Adrenal gland (tissue), 12 donors: Measurements from ENCODE around the gene NCAM2. TPM values are rescaled to one million over a fixed set of nuclear protein-coding genes. Genes with fewer than 3 reads are reported as not detected.

Experiments
- DNase-seq, 7 donors: peaks; one replicate each; pipeline ENCODE4 v3.0.0-alpha.2; 2019 to 2020
- H3K27ac ChIP-seq, 5 donors: fragments of 200-600 bp; sonication (generic) in 4 of 5; 1 replicate in 3 of 5; 2 replicates in 2 of 5; pipeline versions ENCODE4 v1.5.1 to v1.8.0; 2016 to 2020; ENCODE audit warnings: mild to moderate bottlenecking in 1 of 5
- H3K27me3 ChIP-seq: fragments of 200-600 bp; 2 replicates; pipeline ENCODE4 v1.8.0; 2021
- H3K36me3 ChIP-seq, 2 donors: fragments of 200-600 bp; replicated peaks in 1 of 2; 1 replicate in 1 of 2; 2 replicates in 1 of 2; pipeline versions ENCODE4 v1.5.1 to v1.8.0; 2018 to 2022
- H3K4me1 ChIP-seq, 2 donors: fragments of 200-600 bp; replicated peaks in 1 of 2; 1 replicate in 1 of 2; 2 replicates in 1 of 2; pipeline versions ENCODE4 v1.5.1 to v1.8.0; 2018 to 2021
- H3K4me3 ChIP-seq, 4 donors: fragments of 200-600 bp; sonication (generic) in 3 of 4; one replicate each; pipeline ENCODE4 v1.5.1; 2016 to 2018
- H3K9me3 ChIP-seq, 3 donors: fragments of 200-600 bp; sonication (generic) in 1 of 3; replicated peaks in 1 of 3; 1 replicate in 2 of 3; 2 replicates in 1 of 3; pipeline versions ENCODE4 v1.5.1 to v1.8.0; 2016 to 2021
- POLR2A ChIP-seq, 2 donors: fragments of 450-650 bp; IDR thresholded peaks; one replicate each; pipeline ENCODE4 v1.6.1; 2017; ENCODE audit warnings: antibody characterized with exemption in 2 of 2, mild to moderate bottlenecking in 2 of 2, moderate library complexity in 1 of 2
- WGBS, 4 donors: extraction: QIAGEN DNeasy Blood & Tissue Kit in 2 of 4; methylation state at CpG; one replicate each; pipeline versions ENCODE4 v1.1.5 to v1.1.7; 2013 to 2017; 5-methylcytosine and 5-hydroxymethylcytosine counted together
- intact Hi-C, 2 donors: fragments of 100-400 bp; cut with DNase I; formaldehyde crosslinking; loops; one replicate each; pipeline versions ENCODE4 v1.14.1 to v1.15.0; 2022 to 2023
- polyA plus RNA-seq, 3 donors: library from polyadenylated mRNA; stranded (reverse); fragments of 200-250 nt in 2 of 3; fragments of 350-450 nt in 1 of 3; fragmentation: Illumina TruSeq in 1 of 3; extraction: RNeasy Lipid Tissue Mini Kit (QIAGEN cat#74804) in 1 of 3; gene quantifications; one replicate each; pipeline ENCODE4 v1.2.3, GENCODE V29; 2013 to 2014
- total RNA-seq, 9 donors: library from RNA; depleted of rRNA in 4 of 9; stranded (reverse); fragments of >200 nt in 4 of 9; fragments of 120-200 nt in 1 of 9; fragmentation: NEBNext Ultra II Directional in 1 of 9; extraction: Animal tissue kit (Norgen Biotek cat#: 25700) in 1 of 9; gene quantifications; one replicate each; pipeline versions ENCODE4 v1.1.0 to v1.2.4, GENCODE V29; 2013 to 2023
- TF ChIP-seq, protein P1 (sequence below), 6 experiments: fragments of 450-650 bp in 4 of 6; fragments of 200-600 bp in 2 of 6; sonication (generic) in 1 of 6; IDR thresholded peaks; 1 replicate in 5 of 6; 2 replicates in 1 of 6; pipeline versions ENCODE4 v1.5.1 to v1.8.0; 2016 to 2021; ENCODE audit warnings: antibody characterized with exemption in 6 of 6, mild to moderate bottlenecking in 2 of 6, moderate library complexity in 1 of 6
- donor health status: healthy with polysubstance abuse.
- donor health status: Bipolar disorder and iron deficiency.
- donor health status: DM: yes; HTN: yes; CAD: no.
- donor health status: DM: no; HTN: no; CAD: no.
- donor health status: DM: no; HTN: no; CAD: no.
- donor health status: DM: yes; HTN: yes; CAD: no.

The NCAM2 gene
- total and polyA plus RNA-seq, 12 donors: 2.2 to 59.4 (median 18.9) TPM

DNA sequence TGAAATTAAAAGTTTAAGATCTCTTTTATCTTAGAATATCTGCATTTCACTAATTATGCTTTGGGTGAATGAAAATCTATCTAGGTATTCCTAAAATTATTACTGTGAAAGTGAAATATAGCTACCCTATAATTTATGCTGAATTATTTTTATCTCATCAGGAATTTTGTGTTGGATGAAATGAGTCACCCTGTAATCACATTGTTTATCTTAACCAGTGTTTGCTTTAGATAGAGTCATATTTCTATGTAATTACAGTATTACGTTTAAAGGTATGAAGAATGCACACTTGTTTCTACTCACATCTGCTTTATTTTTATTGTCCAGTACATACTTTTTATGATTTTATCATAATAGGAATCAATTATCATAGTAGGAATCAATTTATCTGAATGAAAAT, 249.2 kb downstream of the NCAM2 start:
- no peak for DNase-seq
- H3K27ac ChIP-seq: no peak overlapping the region
- H3K9me3 ChIP-seq: no peaks in the 10 kb centered on the region
- intact Hi-C loops: no loop called here
- H3K36me3 ChIP-seq: no peaks in the 10 kb centered on the region
- no peaks in the 10 kb centered on the region for H3K27me3 ChIP-seq
- 21 to 26% (median 24%) methylated on average over 1 of the region's 1 CpG for WGBS, 4 donors
- H3K4me1 ChIP-seq: no peaks in the 10 kb centered on the region
- no peak overlapping the region for H3K4me3 ChIP-seq
- TF ChIP-seq, protein P1, sequence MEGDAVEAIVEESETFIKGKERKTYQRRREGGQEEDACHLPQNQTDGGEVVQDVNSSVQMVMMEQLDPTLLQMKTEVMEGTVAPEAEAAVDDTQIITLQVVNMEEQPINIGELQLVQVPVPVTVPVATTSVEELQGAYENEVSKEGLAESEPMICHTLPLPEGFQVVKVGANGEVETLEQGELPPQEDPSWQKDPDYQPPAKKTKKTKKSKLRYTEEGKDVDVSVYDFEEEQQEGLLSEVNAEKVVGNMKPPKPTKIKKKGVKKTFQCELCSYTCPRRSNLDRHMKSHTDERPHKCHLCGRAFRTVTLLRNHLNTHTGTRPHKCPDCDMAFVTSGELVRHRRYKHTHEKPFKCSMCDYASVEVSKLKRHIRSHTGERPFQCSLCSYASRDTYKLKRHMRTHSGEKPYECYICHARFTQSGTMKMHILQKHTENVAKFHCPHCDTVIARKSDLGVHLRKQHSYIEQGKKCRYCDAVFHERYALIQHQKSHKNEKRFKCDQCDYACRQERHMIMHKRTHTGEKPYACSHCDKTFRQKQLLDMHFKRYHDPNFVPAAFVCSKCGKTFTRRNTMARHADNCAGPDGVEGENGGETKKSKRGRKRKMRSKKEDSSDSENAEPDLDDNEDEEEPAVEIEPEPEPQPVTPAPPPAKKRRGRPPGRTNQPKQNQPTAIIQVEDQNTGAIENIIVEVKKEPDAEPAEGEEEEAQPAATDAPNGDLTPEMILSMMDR (IDR thresholded peaks at IDR 0.05): no peak
- no peak for TF ChIP-seq POLR2A (IDR thresholded peaks at IDR 0.05)

DNA sequence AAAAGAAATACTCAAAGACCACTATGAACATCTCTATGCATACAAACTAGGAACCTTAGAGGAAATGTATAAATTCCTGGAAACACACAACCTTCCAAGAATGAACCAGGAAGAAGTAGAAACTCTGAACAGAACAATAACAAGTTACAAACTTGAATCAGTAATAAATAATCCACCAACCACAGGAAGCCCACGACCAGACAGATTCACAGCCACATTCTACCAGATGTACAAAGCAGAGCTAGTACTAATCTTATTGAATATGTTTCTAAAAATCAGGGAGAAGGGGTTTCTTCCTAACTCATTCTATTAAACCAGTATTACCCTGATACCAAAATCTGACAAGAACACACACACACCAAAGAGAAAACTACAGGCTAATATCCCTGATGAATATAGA, 263.8 kb downstream of the NCAM2 start:
- no peaks in the 10 kb centered on the region for H3K4me1 ChIP-seq
- H3K27ac ChIP-seq: no peak overlapping the region
- TF ChIP-seq, protein P1 (IDR thresholded peaks at IDR 0.05): no peak
- TF ChIP-seq POLR2A (IDR thresholded peaks at IDR 0.05): no peak
- DNase-seq: no peak
- H3K27me3 ChIP-seq: no peaks in the 10 kb centered on the region
- WGBS, 4 donors: 40 to 58% (median 45%) methylated on average over 1 of the region's 1 CpG
- intact Hi-C loops: no loop called here
- H3K9me3 ChIP-seq: peaks cover 0 to 4% (median 0%) of the 10 kb centered on the region in 3 donors
- no peaks in the 10 kb centered on the region for H3K36me3 ChIP-seq
- no peak overlapping the region for H3K4me3 ChIP-seq

DNA sequence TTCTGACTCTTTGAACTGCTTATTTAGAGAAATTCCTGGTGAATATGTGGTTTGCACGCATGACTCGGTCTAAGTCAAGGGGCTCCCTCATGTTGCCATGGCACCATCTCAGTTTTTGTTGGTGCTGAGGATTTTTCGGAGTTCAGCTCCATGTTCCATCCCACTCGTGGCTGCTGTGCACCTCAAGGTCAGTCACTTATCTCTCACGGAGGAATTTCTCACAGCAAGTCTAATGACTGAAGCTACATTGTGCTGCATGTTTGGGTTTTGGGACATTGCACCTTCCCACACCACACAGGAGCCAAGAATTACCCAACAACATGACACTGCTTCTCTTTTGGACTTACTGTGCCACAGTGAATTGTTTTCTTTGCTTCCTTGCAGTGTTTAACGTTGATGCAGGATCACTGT, 269.9 kb downstream of the NCAM2 start:
- WGBS, 4 donors: 53 to 69% (median 62%) methylated on average over 6 of the region's 6 CpGs
- Histone ChIP-seq H3K27me3 (no peaks in the 10 kb centered on the region), H3K27ac (no peak overlapping the region), H3K9me3 (no peaks in the 10 kb centered on the region), H3K4me1 (no peaks in the 10 kb centered on the region), H3K36me3 (no peaks in the 10 kb centered on the region), H3K4me3 (no peak overlapping the region)
- intact Hi-C loops: no loop called here
- no peak for DNase-seq
- TF ChIP-seq POLR2A (IDR thresholded peaks at IDR 0.05): no peak
- TF ChIP-seq, protein P1 (IDR thresholded peaks at IDR 0.05): no peak

- Histone ChIP-seq H3K36me3 (no peaks in the 10 kb centered on the region), H3K27me3 (no peaks in the 10 kb centered on the region), H3K4me3 (no peak overlapping the region), H3K9me3 (no peaks in the 10 kb centered on the region), H3K27ac (no peak overlapping the region), H3K4me1 (no peaks in the 10 kb centered on the region)
- TF ChIP-seq POLR2A (IDR thresholded peaks at IDR 0.05): no peak
- TF ChIP-seq, protein P1 (IDR thresholded peaks at IDR 0.05): no peak
- intact Hi-C loops: no loop called here
- DNase-seq: no peak
Observed at GRCh38 chr21:21268885-21269284, 270.7 kb downstream of the NCAM2 start.
